GM10248 (cell line): ENCODE measurements around the gene SPARCL1.
A peak's percentile ranks its signal among the peaks of the same experiment; 100 is the strongest.
"Not testable (repeated sequence)": the region's sequence is repeated elsewhere in the genome, so short reads cannot be mapped to it uniquely, and the experiment has no call there.

Source experiments
- CTCF ChIA-PET: fragments of 300-600 bp; sonication (Branson Sonifier 250); formaldehyde crosslinking; extraction: SDS; loops from one replicate; lab custom pipeline; 2021; ENCODE audit warnings: antibody characterized with exemption; lab: Yijun Ruan, JAX
- POLR2A ChIA-PET: fragments of 350-650 bp; sonication (Branson Sonifier 250); formaldehyde crosslinking; extraction: SDS; loops from one replicate; lab custom pipeline; 2020; ENCODE audit warnings: antibody characterized with exemption; lab: Yijun Ruan, JAX
- DNase-seq: peaks from one replicate; pipeline ENCODE4 v3.0.0; 2012; ENCODE audit errors: extremely low spot score
- CTCF ChIP-seq: IDR thresholded peaks from 2 replicates; pipeline ENCODE4 v1.5.1; 2012; ENCODE audit warnings: mild to moderate bottlenecking, low read depth; ENCODE audit errors: extremely low read depth, missing control alignments, control extremely low read depth

The SPARCL1 gene

GRCh38 chr4:87469390-87469789 is 59.8 kb downstream of the SPARCL1 start:
- CTCF ChIA-PET: interaction anchor here (0.8 to 5.5 kb wide), 10 partner anchors 11 to 123 kb away, joined by 3 to 21 read pairs (median 4); partner anchors contain the start of gene HSD17B11
- no peak for TF ChIP-seq CTCF
- no peak for DNase-seq
- POLR2A ChIA-PET: no interaction called here

- POLR2A ChIA-PET: no interaction called here
- CTCF ChIA-PET: interaction anchor here (0.7 to 5.5 kb wide), 25 partner anchors 8 to 315 kb away, joined by 3 to 21 read pairs (median 4); partner anchors contain the start of genes HSD17B11 and NUDT9
- peak; percentile 47 for DNase-seq
- TF ChIP-seq CTCF: peak; percentile 40
These were observed 63.3 kb downstream of the SPARCL1 start for GRCh38 chr4:87465739-87466366.

GRCh38 chr4:87462102-87462501 is 67.1 kb downstream of the SPARCL1 start:
- TF ChIP-seq CTCF: no peak
- CTCF ChIA-PET: no interaction called here
- POLR2A ChIA-PET: no interaction called here

GRCh38 chr4:87461281-87461700 is 67.9 kb downstream of the SPARCL1 start:
- ChIA-PET CTCF (interaction anchor here (0.5 kb wide), 1 partner anchor 144 kb away, joined by 3 read pairs; no protein-coding TSS in a partner anchor), POLR2A (no interaction called here)
- TF ChIP-seq CTCF: no peak
- no peak for DNase-seq

More at GRCh38 chr4:87462102-87462501, 67.1 kb downstream of the SPARCL1 start:
- DNase-seq: no peak

- DNase-seq: no peak
- no peak for TF ChIP-seq CTCF
- POLR2A ChIA-PET: no interaction called here
- CTCF ChIA-PET: interaction anchor here (1.2 to 1.6 kb wide), 3 partner anchors 8 to 105 kb away, joined by 3 to 6 read pairs (median 5); no protein-coding TSS in a partner anchor
These were observed 70.3 kb downstream of the SPARCL1 start for GRCh38 chr4:87458913-87459312.

- TF ChIP-seq CTCF: no peak
- POLR2A ChIA-PET: no interaction called here
- DNase-seq: no peak
- CTCF ChIA-PET: interaction anchor here (1.4 kb wide), 1 partner anchor 15 kb away, joined by 3 read pairs; no protein-coding TSS in a partner anchor
These were observed 77.6 kb downstream of the SPARCL1 start for GRCh38 chr4:87451537-87451936.

- CTCF ChIA-PET: interaction anchor here (0.9 to 2.0 kb wide), 2 partner anchors 20 to 71 kb away, joined by 4 to 6 read pairs; no protein-coding TSS in a partner anchor
- POLR2A ChIA-PET, DNase-seq: not testable (repeated sequence)
These were observed 82.8 kb downstream of the SPARCL1 start for GRCh38 chr4:87446375-87446774.
